ENCODE results near the gene TACC3.

Gene TACC3

GRCh38 chr4:1725521-1725920 is 4.2 kb downstream of the TACC3 start:
- no peak for DNase-seq

- peak; percentile 66 for DNase-seq
Measured at GRCh38 chr4:1726146-1726934, 5.0 kb downstream of the TACC3 start.

GRCh38 chr4:1727117-1728031 is 6.1 kb downstream of the TACC3 start:
- no peak for DNase-seq

- DNase-seq = no peak
Measured at GRCh38 chr4:1728061-1728980, 7.0 kb downstream of the TACC3 start.

- no peak for DNase-seq
Measured at GRCh38 chr4:1730532-1731135, 9.3 kb downstream of the TACC3 start.

GRCh38 chr4:1731180-1731579 is 9.9 kb downstream of the TACC3 start:
- no peak for DNase-seq

GRCh38 chr4:1732911-1733310 is 11.6 kb downstream of the TACC3 start:
- no peak for DNase-seq

- no peak for DNase-seq
Measured at GRCh38 chr4:1735215-1735614, 13.9 kb downstream of the TACC3 start.

GRCh38 chr4:1736812-1737211 is 15.5 kb downstream of the TACC3 start:
- DNase-seq = no peak

- DNase-seq = no peak
Measured at GRCh38 chr4:1737666-1738065, 16.3 kb downstream of the TACC3 start.

GRCh38 chr4:1738410-1738809 is 17.1 kb downstream of the TACC3 start:
- no peak for DNase-seq

GRCh38 chr4:1739358-1739757 is 18.0 kb downstream of the TACC3 start:
- DNase-seq = no peak

- DNase-seq = no peak
Measured at GRCh38 chr4:1740021-1740545, 18.8 kb downstream of the TACC3 start.

- DNase-seq = no peak
Measured at GRCh38 chr4:1741208-1741607, 19.9 kb downstream of the TACC3 start.

- no peak for DNase-seq
Measured at GRCh38 chr4:1743551-1743950, 22.2 kb downstream of the TACC3 start.

GRCh38 chr4:1743975-1744374 is 22.7 kb downstream of the TACC3 start:
- DNase-seq = no peak

GRCh38 chr4:1744552-1744951 is 23.2 kb downstream of the TACC3 start:
- DNase-seq = no peak

GRCh38 chr4:1745165-1745564 is 23.8 kb downstream of the TACC3 start:
- no peak for DNase-seq

GRCh38 chr4:1745697-1746096 is 24.4 kb downstream of the TACC3 start:
- DNase-seq = no peak

GRCh38 chr4:1746265-1746691 is 25.0 kb downstream of the TACC3 start:
- peak; percentile 62 for DNase-seq

GRCh38 chr4:1746919-1747602 is 25.7 kb downstream of the TACC3 start:
- DNase-seq = no peak

GRCh38 chr4:1747603-1747967 is 26.3 kb downstream of the TACC3 start:
- no peak for DNase-seq

All from NK-92 treated with Interleukin-12 subunit alpha and Interleukin-12 subunit beta, amount 100 ng/mL, for 24 hours (cell line).